HFF-Myc (cell line): ENCODE results near the gene GOLGA6L10.
"Not testable (repeated sequence)": the region's sequence is repeated elsewhere in the genome, so short reads cannot be mapped to it uniquely, and the experiment has no call there.

Source experiments
- DNase-seq: peaks from one replicate; pipeline ENCODE4 v3.0.0-alpha.2; 2011; ENCODE audit warnings: low read depth; ENCODE audit errors: extremely low read depth
- H3K4me3 ChIP-seq: replicated peaks from 2 replicates; pipeline ENCODE4 v1.5.1; 2011; ENCODE audit warnings: low read depth, mild to moderate bottlenecking, control low read depth, low read length
- CTCF ChIP-seq: IDR thresholded peaks from 2 replicates; pipeline ENCODE4 v1.5.1; 2012; ENCODE audit warnings: mild to moderate bottlenecking, low read depth, low read length, control low read depth; ENCODE audit errors: missing control alignments

The GOLGA6L10 gene

GRCh38 chr15:82349375-82349774 lies at the start of gene GOLGA6L10:
TSS of gene GOLGA6L10 (minus strand) at chr15:82349475. CDS start at chr15:82349375, 100 bp downstream.
- DNase-seq, H3K4me3 ChIP-seq: not testable (repeated sequence)

GRCh38 chr15:82398785-82399184 lies 49.5 kb upstream of the GOLGA6L10 start:
- no peak overlapping the region for H3K4me3 ChIP-seq
- DNase-seq = no peak

GRCh38 chr15:82397817-82398216 lies 48.5 kb upstream of the GOLGA6L10 start:
- TF ChIP-seq CTCF = no peak
- no peak for DNase-seq
- H3K4me3 ChIP-seq = no peak overlapping the region

More at GRCh38 chr15:82398785-82399184, 49.5 kb upstream of the GOLGA6L10 start:
- no peak for TF ChIP-seq CTCF

- not testable (repeated sequence) for H3K4me3 ChIP-seq, DNase-seq
These were observed 46.5 kb upstream of the GOLGA6L10 start for GRCh38 chr15:82395788-82396187.

- no peak for DNase-seq
- TF ChIP-seq CTCF = no peak
- no peak overlapping the region for H3K4me3 ChIP-seq
These were observed 44.4 kb upstream of the GOLGA6L10 start for GRCh38 chr15:82393671-82394070.

- H3K4me3 ChIP-seq, DNase-seq: not testable (repeated sequence)
These were observed 42.8 kb upstream of the GOLGA6L10 start for GRCh38 chr15:82392077-82392476.

GRCh38 chr15:82390152-82390551 lies 40.9 kb upstream of the GOLGA6L10 start:
- not testable (repeated sequence) for H3K4me3 ChIP-seq, DNase-seq

GRCh38 chr15:82387209-82387608 lies 37.9 kb upstream of the GOLGA6L10 start:
- H3K4me3 ChIP-seq, DNase-seq: not testable (repeated sequence)

GRCh38 chr15:82381330-82381955 lies 32.2 kb upstream of the GOLGA6L10 start:
- H3K4me3 ChIP-seq, DNase-seq: not testable (repeated sequence)

- H3K4me3 ChIP-seq, DNase-seq: not testable (repeated sequence)
These were observed 30.3 kb upstream of the GOLGA6L10 start for GRCh38 chr15:82379552-82379951.

GRCh38 chr15:82373661-82374060 lies 24.4 kb upstream of the GOLGA6L10 start:
- not testable (repeated sequence) for H3K4me3 ChIP-seq

More at GRCh38 chr15:82373661-82374060, 24.4 kb upstream of the GOLGA6L10 start:
- DNase-seq = not testable (repeated sequence)
